ENCODE data around the gene SF1.

DNA sequence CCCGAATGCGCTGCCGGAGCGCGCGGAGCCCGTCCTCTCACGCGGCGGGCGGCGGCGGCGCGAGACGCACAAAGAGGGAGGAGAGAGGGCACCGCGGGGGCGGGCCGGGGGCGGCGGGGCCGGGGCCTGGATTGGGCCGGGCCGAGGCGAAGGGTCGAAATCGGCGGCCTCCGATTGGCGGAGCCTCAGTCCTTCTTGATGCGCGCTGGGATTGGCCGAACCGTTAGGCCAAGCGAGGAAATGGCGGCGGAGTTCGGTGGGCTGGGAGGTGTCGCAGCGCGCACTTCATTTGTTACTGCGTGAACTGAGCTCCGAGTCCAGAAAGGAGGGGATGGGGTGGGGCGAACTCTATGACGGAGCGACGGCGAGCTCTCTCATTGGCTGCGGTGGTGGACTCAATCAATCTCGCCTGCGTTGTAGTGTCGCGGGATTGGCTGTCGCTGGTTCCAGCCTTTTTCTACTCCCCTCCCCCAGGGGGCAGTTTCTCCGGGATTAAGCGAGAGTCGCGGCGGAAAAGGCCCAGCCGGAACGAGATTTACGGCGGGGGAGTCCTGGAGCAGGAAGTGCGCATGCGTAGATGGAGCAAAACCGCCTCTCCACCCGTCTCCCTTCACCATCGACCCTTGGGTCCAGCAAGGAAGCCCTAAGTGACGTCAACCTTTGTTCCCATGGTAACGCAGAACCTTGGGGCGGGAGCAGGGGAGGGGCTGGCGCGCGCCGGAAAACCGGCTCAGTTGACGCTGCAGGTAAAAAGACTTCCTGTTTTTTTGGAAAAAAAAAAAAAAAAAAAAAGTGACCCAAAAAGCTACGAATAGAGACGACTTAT lies at the start of gene SF1:
- TF ChIP-seq EZH2 (IDR thresholded peaks at IDR 0.05; ENCODE audit: borderline replicate concordance): no peak
- TF ChIP-seq EZH2phosphoT487 (IDR thresholded peaks at IDR 0.05; ENCODE audit: low read depth, severe bottlenecking, unreplicated experiment): no peak
